SK-N-MC (cell line): Measurements from ENCODE around the gene MRPL20.

Experiments
- DNase-seq: peaks from one replicate; pipeline ENCODE4 v3.0.0-alpha.2; 2011; ENCODE audit warnings: low read depth, low spot score
- H3K27ac ChIP-seq: fragments of 200-600 bp; sonication (generic); 2 replicates; pipeline ENCODE4 v1.5.1; 2016; ENCODE audit warnings: mixed run types
- H3K36me3 ChIP-seq: fragments of 200-600 bp; sonication (generic); 2 replicates; pipeline ENCODE4 v1.6.1; 2017; ENCODE audit warnings: antibody characterized with exemption, low read length, mixed read lengths; ENCODE audit not compliant: insufficient read depth
- H3K4me3 ChIP-seq: fragments of 200-600 bp; sonication (generic); 2 replicates; pipeline ENCODE4 v1.5.1; 2016
- H3K9ac ChIP-seq: fragments of 200-600 bp; sonication (generic); 2 replicates; pipeline ENCODE4 v1.8.0; 2017; ENCODE audit warnings: mixed run types, mixed read lengths; ENCODE audit not compliant: insufficient read length
- H3K9me3 ChIP-seq: fragments of 200-600 bp; sonication (generic); 2 replicates; pipeline ENCODE4 v1.6.1; 2017; ENCODE audit warnings: low read depth, mild to moderate bottlenecking, antibody characterized with exemption, low read length, moderate library complexity, mixed read lengths
- EZH2 ChIP-seq: fragments of 200-600 bp; sonication (generic); IDR thresholded peaks from one replicate; pipeline ENCODE4 v1.6.1; 2017; ENCODE audit warnings: antibody characterized with exemption
- FOXP2 ChIP-seq: optimal IDR thresholded peaks from 2 replicates; pipeline ENCODE3; 2011; ENCODE audit warnings: mild to moderate bottlenecking, moderate library complexity; ENCODE audit not compliant: insufficient read depth; ENCODE audit errors: extremely low read length, control extremely low read depth
- POLR2AphosphoS5 ChIP-seq: IDR thresholded peaks from 2 replicates; pipeline ENCODE4 v1.6.1; 2012; ENCODE audit warnings: mild to moderate bottlenecking, low read depth, low read length, borderline replicate concordance

MRPL20 gene

DNA sequence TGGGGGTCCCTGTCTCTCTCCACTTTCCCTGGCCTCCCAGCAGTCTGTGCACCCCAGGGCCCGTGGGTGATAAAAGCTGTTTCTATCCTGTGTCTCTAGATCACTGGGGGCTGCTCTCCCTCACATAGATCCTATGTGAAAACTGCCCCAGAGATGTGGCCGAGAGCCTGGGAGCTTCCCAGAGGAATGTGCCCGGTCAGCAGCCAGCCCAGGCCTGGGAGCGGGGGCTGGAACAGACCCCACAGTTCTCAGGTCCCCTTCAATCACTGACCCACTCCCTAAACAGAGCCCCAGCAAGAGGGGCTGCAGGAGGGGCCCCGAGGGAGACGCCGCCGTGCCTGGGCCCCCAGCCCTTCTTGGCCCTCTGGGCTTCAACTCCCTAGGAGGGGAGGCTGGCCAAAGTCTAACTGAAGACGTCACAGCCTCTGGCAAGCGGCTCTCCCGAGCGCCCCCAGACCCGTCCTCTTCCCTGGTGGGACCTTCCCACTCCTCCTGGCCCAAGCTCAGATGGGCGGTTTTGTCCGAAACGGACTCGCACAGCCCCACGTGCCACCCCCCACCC is 49.1 kb downstream of the MRPL20 start:
- Histone ChIP-seq H3K9me3 (no peaks in the 10 kb centered on the region), H3K36me3 (no peaks in the 10 kb centered on the region), H3K9ac (peak overlapping the region; percentile 51), H3K4me3 (peak overlapping the region; percentile 51), H3K27ac (peak overlapping the region; percentile 86)
- DNase-seq = no peak
- no peak for TF ChIP-seq FOXP2
- TF ChIP-seq EZH2 = no peak
- TF ChIP-seq POLR2AphosphoS5 = no peak

DNA sequence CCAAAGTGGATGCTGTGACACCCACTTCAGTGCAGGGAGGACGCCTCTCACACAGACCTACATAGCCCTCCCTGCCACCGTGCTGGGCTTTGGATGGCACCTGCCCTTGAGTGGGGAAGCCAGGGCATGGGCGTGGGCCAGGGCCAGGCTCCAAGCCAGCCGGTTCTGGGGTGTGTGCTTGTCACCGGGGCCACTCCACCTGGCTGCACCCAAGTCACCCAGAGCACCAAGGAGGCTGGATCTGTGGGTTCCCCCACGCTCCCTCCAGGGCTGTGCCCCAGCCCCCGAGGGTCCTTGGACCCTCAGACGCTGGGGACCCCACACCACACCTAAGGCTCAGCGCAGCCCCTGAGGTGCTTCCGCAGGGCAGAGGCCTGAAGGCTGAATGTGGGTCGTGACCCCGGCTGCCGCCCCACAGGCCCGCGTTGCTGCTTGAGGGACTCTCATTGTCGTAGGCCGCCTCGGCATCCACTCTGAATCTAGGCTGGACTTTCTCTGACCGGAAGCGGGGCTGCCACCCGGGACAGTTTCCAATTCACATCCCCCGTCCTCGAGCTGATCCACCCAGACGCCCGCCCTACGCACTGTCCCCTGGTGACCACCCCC is 50.2 kb downstream of the MRPL20 start:
- H3K27ac ChIP-seq = no peak overlapping the region

DNA sequence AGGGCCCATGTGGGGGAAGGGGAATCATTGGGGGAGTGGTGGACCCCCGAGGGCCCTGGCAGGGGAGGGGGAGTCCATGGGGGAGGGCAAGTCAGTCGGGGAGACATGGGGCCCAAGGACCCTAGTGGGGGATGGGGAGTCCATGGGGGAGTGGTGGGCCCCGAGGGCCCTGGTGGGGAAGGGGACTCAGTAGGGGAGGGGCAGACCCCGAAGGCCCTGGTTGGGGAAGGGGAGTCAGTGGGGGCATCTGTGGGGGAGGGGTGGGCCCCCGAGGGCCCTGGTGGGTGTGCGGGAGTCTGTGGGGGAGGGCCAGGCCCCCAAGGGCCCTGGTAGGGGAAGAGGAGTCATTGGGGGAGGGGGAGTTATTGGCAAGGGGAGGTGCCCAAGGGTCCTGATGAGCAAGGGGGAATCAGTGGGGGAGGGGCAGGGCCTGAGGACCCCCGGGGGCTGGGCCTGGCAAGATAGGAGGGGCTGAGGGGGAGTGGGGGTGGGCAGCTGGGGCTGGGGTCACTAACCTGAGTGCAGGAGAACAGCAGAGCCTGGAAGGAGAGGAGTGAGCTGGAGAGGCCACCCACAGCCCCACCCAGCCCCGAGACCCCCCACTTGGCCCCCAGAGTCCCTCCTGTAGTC is 50.8 kb downstream of the MRPL20 start:
- TF ChIP-seq POLR2AphosphoS5 (no peak), FOXP2 (no peak)
- Histone ChIP-seq H3K27ac (no peak overlapping the region), H3K4me3 (no peak overlapping the region), H3K9me3 (no peaks in the 10 kb centered on the region), H3K36me3 (no peaks in the 10 kb centered on the region), H3K9ac (no peak overlapping the region)
- no peak for DNase-seq

More for the DNA sequence above, 50.2 kb downstream of the MRPL20 start:
- DNase-seq = no peak
- H3K4me3 ChIP-seq = no peak overlapping the region
- H3K36me3 ChIP-seq = no peaks in the 10 kb centered on the region
- H3K9me3 ChIP-seq = no peaks in the 10 kb centered on the region
- no peak overlapping the region for H3K9ac ChIP-seq
- TF ChIP-seq FOXP2 (no peak), EZH2 (no peak), POLR2AphosphoS5 (no peak)

DNA sequence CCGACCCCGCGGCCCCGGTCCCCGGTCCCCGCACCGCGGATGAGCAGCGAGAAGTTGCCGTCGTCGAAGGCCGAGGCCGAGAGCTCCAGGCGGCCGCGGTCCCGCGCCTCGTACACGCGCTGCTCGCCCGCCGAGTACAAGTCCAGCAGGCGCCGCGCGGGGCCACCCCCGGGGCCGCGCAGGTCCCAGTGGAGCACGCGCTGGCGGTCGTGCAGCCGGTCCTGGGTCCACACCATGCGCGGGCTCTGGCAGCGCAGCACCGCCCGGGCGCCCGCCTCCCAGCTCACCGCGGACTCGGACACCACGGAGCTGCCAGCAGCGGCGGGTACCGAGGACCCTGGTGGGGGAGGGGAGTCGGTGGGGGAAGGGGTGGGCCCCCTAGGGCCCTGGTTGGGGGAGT is 51.7 kb downstream of the MRPL20 start:
- Histone ChIP-seq H3K9ac (no peak overlapping the region), H3K36me3 (no peaks in the 10 kb centered on the region), H3K4me3 (no peak overlapping the region), H3K9me3 (no peaks in the 10 kb centered on the region), H3K27ac (no peak overlapping the region)
- no peak for DNase-seq
- TF ChIP-seq FOXP2 (no peak), POLR2AphosphoS5 (no peak), EZH2 (no peak)

DNA sequence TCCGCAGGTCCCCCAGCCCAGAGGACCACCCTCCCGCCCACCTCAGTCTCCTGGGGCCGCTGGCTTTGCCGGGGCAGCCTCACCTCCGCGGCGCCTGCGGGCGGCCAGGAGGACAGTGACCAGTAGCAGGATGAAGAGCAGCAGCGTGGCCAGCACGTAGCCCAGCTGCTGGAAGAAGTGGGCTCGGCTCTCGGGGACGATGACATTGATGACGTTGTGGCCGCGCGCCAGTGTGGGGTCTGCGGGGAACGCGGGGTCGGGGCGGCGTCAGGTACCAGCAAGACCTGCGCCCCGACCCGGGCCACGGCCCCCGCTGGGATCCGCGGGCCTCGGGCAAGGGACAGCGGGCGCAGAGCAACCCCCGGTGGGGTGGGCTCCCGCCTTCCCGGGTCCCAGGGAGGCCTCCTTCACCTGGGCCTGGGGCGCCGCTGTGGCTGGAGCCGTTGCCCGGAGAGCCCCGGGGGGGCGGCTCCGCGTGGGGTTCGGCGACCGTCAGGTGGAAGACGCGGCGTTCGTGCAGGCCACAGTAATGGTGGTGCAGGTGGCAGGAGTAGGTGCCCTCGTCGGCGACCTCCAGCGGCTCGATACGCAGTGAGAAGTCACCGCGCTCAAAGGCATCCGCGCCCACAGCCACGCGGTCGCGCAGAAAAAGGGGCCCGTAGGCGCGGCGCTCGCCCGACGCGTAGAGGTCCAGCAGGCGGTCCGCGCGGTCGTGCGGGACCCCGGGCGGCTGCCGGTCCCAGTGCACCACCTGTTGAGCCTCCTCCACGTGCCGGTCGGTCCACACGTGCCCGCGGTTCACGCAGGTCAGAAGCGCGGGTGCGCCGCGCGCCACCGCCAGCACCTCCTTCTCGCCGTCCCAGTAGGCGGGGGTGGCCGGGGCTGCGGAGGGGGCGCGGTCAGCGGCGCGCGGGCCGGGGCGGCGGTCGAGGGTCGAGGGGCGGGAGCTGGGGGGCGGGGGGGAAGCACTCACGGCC is 52.5 kb downstream of the MRPL20 start:
- no peak overlapping the region for H3K4me3 ChIP-seq

DNA sequence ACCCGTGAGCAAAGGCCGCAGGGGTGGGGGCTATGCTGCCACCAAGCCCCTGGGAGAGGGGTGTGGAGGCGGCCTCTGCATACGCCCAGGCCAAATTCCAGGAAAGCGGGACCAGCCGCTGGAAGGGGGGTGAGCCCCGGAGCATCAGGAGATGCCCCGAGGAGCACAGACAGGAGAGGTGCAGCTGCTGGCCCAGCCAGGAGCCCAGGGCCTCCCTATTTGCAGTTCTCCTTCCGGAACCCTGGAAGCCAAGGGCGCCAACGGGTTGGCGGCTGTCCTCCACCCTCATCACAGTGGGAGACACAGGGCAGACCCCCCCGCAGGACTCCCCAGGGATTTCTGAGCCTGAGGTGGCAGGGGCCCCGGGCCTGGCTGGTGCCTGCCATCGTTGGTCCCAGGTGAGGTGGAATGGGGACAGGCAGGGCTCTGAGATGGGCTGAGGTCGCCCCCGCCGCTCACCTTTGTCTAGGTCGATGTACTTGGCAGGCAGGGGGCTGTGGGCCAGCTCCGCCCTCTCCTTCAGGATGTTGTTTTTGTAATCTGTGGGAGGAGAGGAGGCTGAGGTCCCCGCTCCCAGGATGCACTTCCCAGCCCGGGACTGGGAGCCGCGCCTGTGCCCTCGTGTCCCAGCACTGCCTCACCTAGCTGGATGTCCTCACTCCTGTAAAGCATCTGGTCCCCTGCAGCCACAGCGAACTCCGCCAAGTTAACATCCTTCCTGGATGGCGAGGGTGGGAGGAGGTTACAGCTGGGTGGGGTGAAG is 53.5 kb downstream of the MRPL20 start:
- Histone ChIP-seq H3K4me3 (no peak overlapping the region), H3K27ac (no peak overlapping the region), H3K36me3 (no peaks in the 10 kb centered on the region), H3K9me3 (no peaks in the 10 kb centered on the region), H3K9ac (no peak overlapping the region)
- no peak for DNase-seq
- TF ChIP-seq FOXP2 (no peak), EZH2 (no peak), POLR2AphosphoS5 (no peak; the same call in 1 of the 2 replicates)

More for the DNA sequence above, 52.5 kb downstream of the MRPL20 start:
- no peak overlapping the region for H3K27ac ChIP-seq
- DNase-seq = no peak
- no peak overlapping the region for H3K9ac ChIP-seq
- no peaks in the 10 kb centered on the region for H3K36me3 ChIP-seq
- TF ChIP-seq FOXP2 (no peak), POLR2AphosphoS5 (0 out of 2 replicates have a peak, but pooled peaks have one; percentile 31), EZH2 (no peak)
- H3K9me3 ChIP-seq = no peaks in the 10 kb centered on the region

DNA sequence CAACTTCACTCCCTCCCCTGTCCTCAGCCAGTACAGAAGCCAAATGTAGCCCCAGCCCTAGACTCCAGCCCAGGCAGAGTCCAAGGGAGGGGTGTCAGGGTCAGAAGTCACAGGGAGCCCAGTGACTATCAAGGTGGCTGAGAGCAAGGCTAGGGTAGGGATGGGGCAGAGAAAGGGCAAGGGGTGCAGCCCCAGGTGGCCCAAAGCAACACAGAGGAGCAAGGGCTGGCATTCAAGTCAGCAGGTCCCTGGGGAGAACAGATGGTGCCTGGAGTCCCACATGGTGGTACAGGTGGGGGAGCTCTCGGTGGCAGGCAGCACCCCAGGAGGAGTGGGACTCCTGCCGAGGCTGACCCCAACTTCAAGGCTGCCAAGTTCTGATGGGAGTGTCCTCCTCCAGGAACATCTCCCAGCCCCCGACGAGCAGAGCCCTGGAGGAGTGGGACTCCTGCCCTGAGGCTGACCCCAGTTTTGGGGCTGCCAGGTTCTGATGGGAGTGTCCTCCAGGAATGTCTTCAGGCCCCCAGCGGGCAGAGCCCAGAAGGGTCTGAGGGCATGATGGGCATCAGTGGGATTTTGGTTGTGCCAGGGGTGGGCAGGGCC is 54.2 kb downstream of the MRPL20 start:
- Histone ChIP-seq H3K9me3 (no peaks in the 10 kb centered on the region), H3K27ac (no peak overlapping the region), H3K4me3 (no peak overlapping the region), H3K36me3 (no peaks in the 10 kb centered on the region), H3K9ac (no peak overlapping the region)
- no peak for DNase-seq
- TF ChIP-seq POLR2AphosphoS5 (peak; percentile 30; the same call in 1 of the 2 replicates), EZH2 (no peak)
